Pancreas (tissue), 10 donors: ENCODE data around the gene ZNF652. TPM values are rescaled to one million over a fixed set of nuclear protein-coding genes. Genes with fewer than 3 reads are reported as not detected.
A peak's percentile ranks its signal among the peaks of the same experiment; 100 is the strongest.
"Not testable (repeated sequence)": the region's sequence is repeated elsewhere in the genome, so short reads cannot be mapped to it uniquely, and the experiment has no call there.

Experiments used
- ATAC-seq, 4 donors: fragments of 200-7000 bp; cut with Tn5 transposase; one replicate each; pipeline versions ENCODE4 v1.8.0 to v1.9.1; 2020; ENCODE audit warnings: mild to moderate bottlenecking in 4 of 4, moderate library complexity in 4 of 4
- DNase-seq, 6 donors: peaks; one replicate each; pipeline ENCODE4 v3.0.0-alpha.2; 2020
- FAIRE-seq: peaks from 2 replicates; lab custom pipeline; 2012; peaks lifted over from hg19 to GRCh38; lab: Jason Lieb, UNC
- H3K27ac ChIP-seq, 4 donors: fragments of 200-600 bp; sonication (generic); 1 replicate in 3 of 4; 2 replicates in 1 of 4; pipeline versions ENCODE4 v1.5.0 to v1.8.0; 2020
- H3K27me3 ChIP-seq, 4 donors: fragments of 200-600 bp; one replicate each; pipeline ENCODE4 v1.8.0; 2021
- H3K36me3 ChIP-seq, 3 donors: fragments of 200-600 bp; sonication (generic) in 1 of 3; one replicate each; pipeline versions ENCODE4 v1.5.0 to v1.8.0; 2020 to 2021
- H3K4me1 ChIP-seq, 3 donors: fragments of 200-600 bp; one replicate each; pipeline ENCODE4 v1.8.0; 2021
- H3K4me3 ChIP-seq, 4 donors: fragments of 200-600 bp; sonication (generic) in 2 of 4; one replicate each; pipeline versions ENCODE4 v1.5.0 to v1.8.0; 2020 to 2021
- H3K9me3 ChIP-seq, 4 donors: fragments of 200-600 bp; one replicate each; pipeline ENCODE4 v1.8.0; 2021
- CTCF ChIP-seq, 4 donors: fragments of 200-600 bp; sonication (generic) in 3 of 4; IDR thresholded peaks; one replicate each; pipeline versions ENCODE4 v1.5.0 to v1.8.0; 2021; ENCODE audit warnings: antibody characterized with exemption in 4 of 4
- WGBS, 2 donors: extraction: QIAGEN DNeasy Blood & Tissue Kit; methylation state at CpG; one replicate each; pipeline ENCODE4 v1.1.7; 2013; 5-methylcytosine and 5-hydroxymethylcytosine counted together
- intact Hi-C, 3 donors: fragments of 100-400 bp; cut with DNase I; formaldehyde crosslinking; loops; one replicate each; pipeline versions ENCODE4 v1.11.1 to v1.14.2; 2022
- polyA plus RNA-seq, 2 donors: library from polyadenylated mRNA; stranded (reverse); fragments of 200-250 nt; gene quantifications; one replicate each; pipeline ENCODE4 v1.2.3, GENCODE V29; 2013
- total RNA-seq, 6 donors: library from RNA; stranded (reverse); fragmentation: NEBNext Ultra II Directional in 4 of 6; extraction: Animal tissue kit (Norgen Biotek cat#: 25700) in 4 of 6; gene quantifications; one replicate each; pipeline versions ENCODE4 v1.2.1 to v1.2.4, GENCODE V29; 2021 to 2023
- donor health status: healthy with polysubstance abuse.
- donor health status: DM: no; HTN: no; CAD: no; lungs with moderate emphysema.
- donor health status: DM: no; HTN: no; CAD: no.
- donor health status: control.
- donor health status: control.
- donor health status: Bipolar disorder and iron deficiency.
- donor health status: DM: yes; HTN: yes; CAD: no.
- donor health status: DM: no; HTN: no; CAD: no.
- donor health status: DM: no; HTN: no; CAD: no.
- donor health status: DM: yes; HTN: yes; CAD: no.

Gene ZNF652
- total and polyA plus RNA-seq, 8 donors, result 16.8 to 32.4 (median 20.5) TPM

DNA sequence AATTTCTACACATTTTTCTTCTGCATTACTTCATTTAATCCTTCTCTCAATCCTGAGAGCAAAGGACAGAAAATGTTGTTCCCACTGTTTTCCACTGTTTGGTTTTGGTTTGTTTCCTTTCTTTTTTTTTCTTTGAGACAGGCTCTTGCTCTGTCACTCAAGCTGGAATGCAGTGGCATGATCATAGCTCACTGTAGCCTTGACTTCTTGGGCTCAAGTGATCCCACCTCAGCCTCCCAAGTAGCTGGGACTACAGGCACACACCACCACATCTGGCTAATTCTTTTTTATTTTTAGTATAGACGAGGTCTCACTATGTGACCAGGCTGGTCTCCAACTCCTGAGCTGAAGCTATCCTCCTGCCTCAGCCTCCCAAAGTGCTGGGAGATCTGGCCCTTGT lies 7.0 kb upstream of the ZNF652 start:
- H3K4me3 ChIP-seq, result no peak overlapping the region
- no peaks in the 10 kb centered on the region for H3K27me3 ChIP-seq
- WGBS, 2 donors, result 35 to 50% methylated on average over 1 of the region's 1 CpG
- FAIRE-seq (no peak), DNase-seq (no peak), ATAC-seq (no peak)
- H3K36me3 ChIP-seq, result no peaks in the 10 kb centered on the region
- no peaks in the 10 kb centered on the region for H3K4me1 ChIP-seq
- no peak overlapping the region for H3K27ac ChIP-seq
- H3K9me3 ChIP-seq, result no peaks in the 10 kb centered on the region
- intact Hi-C loops, result no loop called here
- no peak for TF ChIP-seq CTCF (IDR thresholded peaks at IDR 0.05)

GRCh38 chr17:49365667-49366066 lies 3.6 kb upstream of the ZNF652 start:
- H3K4me1 ChIP-seq, result peaks cover 0 to 6% (median under 1%) of the 10 kb centered on the region in 3 donors
- H3K27ac ChIP-seq, result no peak overlapping the region
- H3K27me3 ChIP-seq, result no peaks in the 10 kb centered on the region
- no peak for TF ChIP-seq CTCF (IDR thresholded peaks at IDR 0.05)
- H3K36me3 ChIP-seq, result no peaks in the 10 kb centered on the region
- DNase-seq (no peak), FAIRE-seq (no peak), ATAC-seq (no peak)
- no peaks in the 10 kb centered on the region for H3K9me3 ChIP-seq
- intact Hi-C loops, result no loop called here
- no peak overlapping the region for H3K4me3 ChIP-seq
- WGBS, 2 donors, result 31 to 48% methylated on average over 2 of the region's 2 CpGs

DNA sequence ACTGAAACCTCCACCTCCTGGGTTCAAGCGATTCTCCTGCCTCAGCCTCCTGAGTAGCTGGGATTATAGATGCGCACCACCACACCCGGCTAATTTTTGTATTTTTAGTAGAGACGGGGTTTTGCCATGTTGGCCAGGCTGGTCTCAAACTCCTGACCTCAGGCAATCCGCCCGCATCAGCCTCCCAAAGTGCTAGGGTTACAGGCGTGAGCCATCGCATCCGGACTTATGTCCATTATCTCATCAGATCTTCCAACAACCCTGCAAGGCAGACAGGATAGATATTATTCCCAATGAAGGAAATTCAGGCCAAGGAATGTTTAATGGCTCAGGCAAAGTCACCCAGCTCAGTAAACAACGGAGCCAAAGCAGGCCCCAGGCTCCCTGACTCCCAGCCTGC lies 3.1 kb upstream of the ZNF652 start:
- DNase-seq, intact Hi-C loops, FAIRE-seq, H3K27ac ChIP-seq, H3K4me1 ChIP-seq, H3K9me3 ChIP-seq, H3K27me3 ChIP-seq, H3K4me3 ChIP-seq, H3K36me3 ChIP-seq, ATAC-seq: not testable (repeated sequence)
- 85 to 90% methylated on average over 10 of the region's 10 CpGs for WGBS, 2 donors

GRCh38 chr17:49364119-49364518 lies 2.1 kb upstream of the ZNF652 start:
- 90 to 92% methylated on average over 2 of the region's 2 CpGs for WGBS, 2 donors
- Histone ChIP-seq H3K36me3 (no peaks in the 10 kb centered on the region), H3K27ac (no peak overlapping the region), H3K4me1 (peaks cover 6 to 20% (median 14%) of the 10 kb centered on the region in 3 donors), H3K9me3 (no peaks in the 10 kb centered on the region), H3K4me3 (no peak overlapping the region), H3K27me3 (no peaks in the 10 kb centered on the region)
- intact Hi-C loops, result no loop called here
- FAIRE-seq (no peak), DNase-seq (no peak), ATAC-seq (no peak)
- no peak for TF ChIP-seq CTCF (IDR thresholded peaks at IDR 0.05)

DNA sequence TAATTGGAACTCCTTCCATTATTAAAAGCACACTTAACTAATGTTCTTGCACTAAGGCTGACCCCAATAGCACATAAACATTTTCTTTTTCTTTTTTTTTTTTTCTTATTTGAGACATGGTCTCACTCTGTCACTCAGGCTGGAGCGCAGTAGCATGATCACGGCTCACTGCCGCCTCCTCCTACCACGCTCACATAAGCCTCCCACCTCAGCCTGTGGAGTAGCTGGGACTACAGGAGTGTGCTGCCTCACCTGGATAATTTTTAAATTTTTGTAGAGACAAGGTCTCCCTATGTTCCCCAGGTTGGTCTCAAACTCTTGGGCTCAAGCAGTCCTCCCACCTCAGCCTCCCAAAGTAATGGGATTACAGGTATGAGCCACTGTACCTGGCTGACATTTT lies 1.2 kb upstream of the ZNF652 start:
- intact Hi-C loops, result no loop called here
- WGBS, 2 donors, result 92% methylated on average over 4 of the region's 4 CpGs
- FAIRE-seq (no peak), ATAC-seq (no peak), DNase-seq (no peak)
- Histone ChIP-seq H3K4me3 (no peak overlapping the region), H3K4me1 (peaks cover 7 to 28% (median 23%) of the 10 kb centered on the region in 3 donors), H3K9me3 (no peaks in the 10 kb centered on the region), H3K27me3 (no peaks in the 10 kb centered on the region), H3K27ac (peak overlapping the region in 1 of 4 donors; percentile 43), H3K36me3 (no peaks in the 10 kb centered on the region)
- TF ChIP-seq CTCF (IDR thresholded peaks at IDR 0.05), result no peak
